Measurements from ENCODE around the gene GCSH.

GCSH gene

GRCh38 chr16:81095953-81096714 lies at the start of gene GCSH:
TSS of gene GCSH (minus strand) at chr16:81096395. CDS start at chr16:81096278, 117 bp downstream.
- no peaks in the 10 kb centered on the region for H3K9me3 Mint-ChIP-seq

GRCh38 chr16:81143921-81144471 lies 47.8 kb upstream of the GCSH start:
- CTCF ChIA-PET: no interaction called here
- Mint-ChIP-seq H3K36me3 (no peaks in the 10 kb centered on the region), H3K9me3 (no peaks in the 10 kb centered on the region), H3K4me3 (no peak overlapping the region), H3K27me3 (peaks cover under 1% of the 10 kb centered on the region), H3K27ac (no peak overlapping the region), H3K4me1 (no peaks in the 10 kb centered on the region)
- no peak for DNase-seq

More at GRCh38 chr16:81095953-81096714, at the start of gene GCSH:
- peaks cover 5% of the 10 kb centered on the region for H3K27me3 Mint-ChIP-seq
- H3K4me1 Mint-ChIP-seq: peaks cover 16% of the 10 kb centered on the region
- H3K36me3 Mint-ChIP-seq: no peaks in the 10 kb centered on the region
- H3K27ac Mint-ChIP-seq: peak within 1 kb of the TSS; percentile 58
- H3K4me3 Mint-ChIP-seq: peak within 1 kb of the TSS; percentile 73
- CTCF ChIA-PET: no interaction called here
- DNase-seq: peak; percentile 99

DNA sequence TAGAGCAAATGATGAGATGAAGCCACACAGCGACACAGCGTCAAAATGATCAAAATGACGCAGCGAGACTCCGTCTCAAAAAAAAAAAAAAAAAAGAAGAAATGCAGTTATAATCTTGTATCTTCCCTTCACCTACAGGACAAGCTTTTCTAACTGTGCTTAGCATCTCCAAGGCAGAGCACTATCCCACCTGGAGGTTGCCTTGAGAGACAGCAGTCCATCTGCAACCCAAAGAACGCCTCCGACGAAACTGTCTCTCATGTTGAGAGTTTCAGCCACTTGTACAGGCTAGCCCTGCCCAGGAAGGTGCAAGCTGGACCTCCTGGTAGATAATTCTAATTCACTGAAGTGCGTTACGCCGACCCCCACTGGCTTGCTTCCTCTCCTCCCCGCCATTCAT lies 46.7 kb upstream of the GCSH start:
- no peak for DNase-seq
- no peaks in the 10 kb centered on the region for H3K36me3 Mint-ChIP-seq
- H3K4me3 Mint-ChIP-seq: no peak overlapping the region
- CTCF ChIA-PET: no interaction called here
- no peaks in the 10 kb centered on the region for H3K27me3 Mint-ChIP-seq
- H3K27ac Mint-ChIP-seq: no peak overlapping the region
- no peaks in the 10 kb centered on the region for H3K9me3 Mint-ChIP-seq
- H3K4me1 Mint-ChIP-seq: no peaks in the 10 kb centered on the region

DNA sequence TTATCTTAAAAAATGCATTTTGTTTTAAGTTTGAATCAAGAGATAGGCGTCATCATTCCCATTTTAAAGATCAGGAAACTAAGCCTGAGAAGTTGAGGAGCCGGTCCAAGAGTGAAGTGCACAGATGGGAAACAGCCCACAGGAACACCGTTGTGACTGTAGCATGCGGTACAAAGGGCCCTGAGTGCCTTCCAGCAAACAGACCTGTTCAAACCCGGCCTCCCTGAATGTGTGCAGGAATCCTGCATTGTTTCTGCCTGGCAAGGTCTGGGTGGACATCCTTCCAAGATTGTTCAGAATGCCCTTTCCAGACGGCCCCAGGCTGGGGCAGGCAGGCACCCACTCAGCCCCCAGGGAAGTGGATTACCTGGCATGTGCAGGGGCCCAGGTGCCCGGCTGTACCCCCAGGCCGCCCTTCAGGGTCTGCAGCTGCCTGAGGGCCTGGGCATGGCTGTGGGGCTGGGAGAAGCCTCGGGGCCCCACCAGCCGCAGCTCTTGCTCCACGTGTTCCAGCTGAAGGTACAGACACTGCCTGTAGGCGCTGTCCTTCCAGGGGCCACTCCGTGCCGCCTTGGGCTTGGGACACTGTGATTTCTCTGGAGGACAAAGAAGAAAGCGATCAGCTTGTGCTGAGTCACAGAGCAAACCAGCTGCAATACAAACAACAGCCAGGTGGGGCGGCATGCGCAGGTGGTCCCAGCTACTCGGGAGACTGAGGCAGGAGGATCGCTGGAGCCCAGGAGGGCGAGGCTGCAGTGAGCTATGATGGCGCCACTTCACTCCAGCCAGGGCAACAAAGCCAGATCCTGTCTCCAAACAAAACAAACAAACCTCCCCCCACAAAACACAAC lies 45.0 kb upstream of the GCSH start:
- Mint-ChIP-seq H3K4me1 (no peaks in the 10 kb centered on the region), H3K27ac (no peak overlapping the region), H3K27me3 (no peaks in the 10 kb centered on the region), H3K4me3 (no peak overlapping the region), H3K9me3 (no peaks in the 10 kb centered on the region), H3K36me3 (no peaks in the 10 kb centered on the region)
- CTCF ChIA-PET: interaction anchor here (0.6 to 1.6 kb wide), 2 partner anchors 105 to 1186 kb away, joined by 3 to 4 read pairs; partner anchors contain the start of gene ATMIN
- no peak for DNase-seq

DNA sequence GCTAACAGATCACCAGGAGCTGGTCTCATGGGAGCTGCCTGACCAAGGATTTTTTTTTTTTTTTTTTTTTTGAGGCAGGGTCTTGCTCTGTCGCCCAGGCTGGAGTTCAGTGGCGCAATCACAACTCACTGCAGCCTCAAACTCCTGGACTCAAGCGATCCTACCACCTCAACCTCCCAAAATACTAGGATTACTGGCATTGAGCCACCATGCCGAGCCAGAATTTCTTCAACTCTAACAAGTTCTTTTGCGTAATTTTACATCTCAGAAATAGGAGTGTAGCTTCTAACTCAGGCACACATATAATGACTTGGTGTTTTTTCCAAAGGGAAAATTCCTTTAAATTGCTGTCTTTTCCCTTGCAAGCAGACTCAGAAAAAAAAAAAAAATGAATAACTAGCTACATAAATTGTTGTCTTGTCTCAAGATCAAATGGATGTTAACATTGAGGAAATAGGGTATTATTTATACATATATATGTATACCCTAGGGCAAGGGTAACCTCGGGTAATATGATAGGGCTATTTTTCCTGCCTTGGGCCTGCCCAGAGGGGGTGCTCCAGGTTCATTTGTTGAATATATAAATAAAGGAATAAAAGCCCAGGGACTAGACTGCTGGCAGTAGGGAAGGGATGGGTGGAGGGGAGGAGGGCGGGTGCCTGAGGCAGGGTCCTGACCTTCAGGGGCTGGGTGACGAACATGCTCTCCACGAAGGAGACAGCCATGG lies 42.8 kb upstream of the GCSH start:
- H3K9me3 Mint-ChIP-seq: no peaks in the 10 kb centered on the region
- no peaks in the 10 kb centered on the region for H3K4me1 Mint-ChIP-seq
- CTCF ChIA-PET: interaction anchor here (0.7 kb wide), 1 partner anchor 208 kb away, joined by 5 read pairs; no protein-coding TSS in a partner anchor
- no peak overlapping the region for H3K27ac Mint-ChIP-seq
- no peak overlapping the region for H3K4me3 Mint-ChIP-seq
- no peaks in the 10 kb centered on the region for H3K27me3 Mint-ChIP-seq
- no peaks in the 10 kb centered on the region for H3K36me3 Mint-ChIP-seq
- no peak for DNase-seq

- CTCF ChIA-PET: no interaction called here
- Mint-ChIP-seq H3K27ac (no peak overlapping the region), H3K27me3 (no peaks in the 10 kb centered on the region), H3K4me1 (no peaks in the 10 kb centered on the region), H3K4me3 (no peak overlapping the region), H3K36me3 (no peaks in the 10 kb centered on the region), H3K9me3 (no peaks in the 10 kb centered on the region)
- no peak for DNase-seq
Observed at GRCh38 chr16:81137754-81138153, 41.6 kb upstream of the GCSH start.

GRCh38 chr16:81136390-81137335 lies 40.5 kb upstream of the GCSH start:
- Mint-ChIP-seq H3K4me3 (no peak overlapping the region), H3K27me3 (no peaks in the 10 kb centered on the region), H3K27ac (peak overlapping the region; percentile 33), H3K36me3 (no peaks in the 10 kb centered on the region), H3K9me3 (no peaks in the 10 kb centered on the region), H3K4me1 (no peaks in the 10 kb centered on the region)
- CTCF ChIA-PET: no interaction called here
- no peak for DNase-seq

GRCh38 chr16:81130126-81130525 lies 33.9 kb upstream of the GCSH start:
- H3K36me3 Mint-ChIP-seq: no peaks in the 10 kb centered on the region
- no peak for DNase-seq
- H3K27ac Mint-ChIP-seq: no peak overlapping the region
- H3K9me3 Mint-ChIP-seq: no peaks in the 10 kb centered on the region
- no peak overlapping the region for H3K4me3 Mint-ChIP-seq
- H3K4me1 Mint-ChIP-seq: no peaks in the 10 kb centered on the region
- no peaks in the 10 kb centered on the region for H3K27me3 Mint-ChIP-seq
- CTCF ChIA-PET: interaction anchor here (0.6 kb wide), 1 partner anchor 93 kb away, joined by 3 read pairs; no protein-coding TSS in a partner anchor

DNA sequence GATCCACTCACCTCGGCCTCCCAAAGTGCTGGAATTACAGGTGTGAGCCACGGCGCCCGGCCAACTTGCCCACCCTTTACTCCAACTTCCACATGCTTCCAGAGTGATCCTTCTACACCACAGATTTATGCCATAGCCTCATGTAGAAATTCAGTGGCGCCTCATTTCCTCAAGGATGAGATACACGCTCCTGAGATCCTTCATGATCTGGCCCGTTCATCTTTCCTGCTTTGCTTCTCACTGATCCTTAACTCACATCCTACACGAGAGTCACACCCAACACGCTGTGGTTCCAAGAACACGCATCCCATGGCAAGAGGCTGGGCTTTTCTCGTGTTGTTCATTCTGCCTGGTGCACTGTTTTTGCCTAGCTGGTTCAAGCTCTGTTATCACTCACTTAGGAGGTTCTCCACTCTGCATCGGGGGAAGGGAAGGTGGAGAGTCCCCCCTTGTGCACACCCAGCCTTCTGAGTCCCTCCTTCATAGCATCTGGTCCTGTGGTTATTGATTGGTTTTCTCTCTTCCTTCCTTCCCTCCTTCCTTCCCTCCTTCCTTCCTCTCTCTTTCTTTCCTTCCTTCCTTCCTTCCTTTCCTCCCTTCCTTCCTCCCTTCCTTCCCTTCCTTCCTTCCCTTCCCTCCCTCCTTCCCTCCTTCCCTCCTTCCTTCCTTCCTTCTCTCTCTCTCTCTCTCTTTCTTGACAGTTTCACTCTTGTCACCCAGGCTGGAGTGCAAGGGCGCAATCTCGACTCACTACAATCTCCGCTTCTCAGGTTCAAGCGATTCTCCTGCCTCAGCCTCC lies 32.7 kb upstream of the GCSH start:
- Mint-ChIP-seq H3K4me3 (no peak overlapping the region), H3K27me3 (no peaks in the 10 kb centered on the region), H3K36me3 (no peaks in the 10 kb centered on the region), H3K9me3 (no peaks in the 10 kb centered on the region), H3K27ac (no peak overlapping the region), H3K4me1 (no peaks in the 10 kb centered on the region)
- no peak for DNase-seq
- CTCF ChIA-PET: no interaction called here

DNA sequence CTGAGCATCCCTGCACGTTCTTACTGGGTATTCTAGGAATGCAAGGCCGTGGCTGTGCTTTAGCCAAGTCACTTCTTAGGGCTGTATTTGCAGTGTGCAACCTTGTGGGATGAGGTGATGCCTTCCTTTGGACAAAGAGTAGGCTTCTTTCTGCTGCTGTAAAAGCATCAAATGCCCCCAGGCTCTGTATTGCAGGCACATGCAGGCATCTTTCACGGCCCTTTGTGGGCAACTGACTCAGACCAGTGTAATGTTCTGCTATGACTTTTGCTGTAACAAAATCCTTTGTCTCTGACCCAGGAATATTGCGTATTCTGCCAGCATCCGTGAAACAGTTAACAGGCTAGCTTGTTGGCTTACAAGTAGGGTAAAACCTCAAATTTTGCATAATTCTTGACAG lies 30.9 kb upstream of the GCSH start:
- Mint-ChIP-seq H3K27me3 (no peaks in the 10 kb centered on the region), H3K4me3 (no peak overlapping the region), H3K36me3 (no peaks in the 10 kb centered on the region), H3K9me3 (no peaks in the 10 kb centered on the region), H3K27ac (no peak overlapping the region), H3K4me1 (no peaks in the 10 kb centered on the region)
- DNase-seq: no peak
- CTCF ChIA-PET: no interaction called here

DNA sequence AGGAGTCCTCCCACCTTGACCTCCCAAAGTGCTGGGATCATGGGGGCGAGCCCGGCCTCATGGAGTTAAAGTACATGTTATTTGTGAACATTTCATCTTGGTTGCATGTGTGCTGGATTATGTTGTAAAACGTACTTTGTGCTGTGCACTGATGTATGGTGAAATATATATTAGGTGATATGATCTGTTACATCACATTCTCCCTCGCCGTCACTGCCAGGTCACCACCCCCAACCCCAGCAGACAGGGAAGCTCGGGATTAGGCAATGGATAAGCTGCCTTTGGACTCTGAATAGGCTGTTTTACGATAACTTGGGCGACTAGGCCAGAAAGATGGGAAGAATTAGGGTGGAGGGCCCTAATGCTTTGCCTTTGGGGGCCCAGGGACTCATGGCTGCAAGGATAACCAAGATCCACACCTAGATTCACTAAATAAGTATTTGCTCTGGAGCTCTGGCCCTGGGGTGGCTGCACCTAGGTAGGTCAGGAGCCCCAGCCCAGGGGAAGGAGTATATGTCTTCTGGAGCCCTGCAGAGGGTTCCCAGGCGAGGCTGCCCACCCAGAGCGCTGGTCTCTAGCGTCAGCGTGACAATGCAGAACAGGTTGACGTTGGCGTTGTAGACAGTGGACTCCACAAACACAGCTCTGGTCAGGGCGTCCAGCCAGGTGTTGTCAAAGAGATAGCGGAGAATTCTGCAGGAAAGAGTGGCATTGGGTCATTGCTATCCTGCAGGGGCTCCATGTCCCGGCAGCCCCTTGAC lies 27.1 kb upstream of the GCSH start:
- no peak overlapping the region for H3K4me3 Mint-ChIP-seq
- CTCF ChIA-PET: no interaction called here

DNA sequence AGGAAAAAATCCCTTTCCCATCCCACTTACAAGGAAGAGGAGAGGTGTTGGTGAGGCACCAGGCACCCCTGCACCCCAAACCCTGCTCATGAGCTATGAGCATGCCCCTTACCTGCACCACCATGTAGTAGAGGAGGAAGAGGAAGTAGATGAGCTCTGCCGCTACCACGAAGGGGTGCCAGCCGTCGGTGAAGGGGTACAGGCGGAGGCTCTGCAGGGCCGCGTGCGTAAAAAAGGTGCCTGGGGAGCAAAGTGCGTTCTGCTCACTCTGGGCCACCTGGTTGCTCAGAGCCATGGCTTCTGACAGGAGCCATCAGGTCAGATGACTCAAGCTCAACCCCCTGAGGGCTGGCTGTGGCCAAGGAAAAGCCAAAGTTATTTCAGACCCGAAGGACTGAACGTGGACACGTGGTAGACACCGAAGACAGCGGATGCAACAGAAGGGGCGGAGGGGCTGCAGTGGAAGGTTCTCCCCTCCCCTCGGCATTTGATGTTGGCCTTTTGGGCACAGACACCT lies 25.3 kb upstream of the GCSH start:
- Mint-ChIP-seq H3K4me3 (no peak overlapping the region), H3K36me3 (no peaks in the 10 kb centered on the region), H3K27me3 (peaks cover 8% of the 10 kb centered on the region), H3K9me3 (no peaks in the 10 kb centered on the region), H3K4me1 (no peaks in the 10 kb centered on the region), H3K27ac (no peak overlapping the region)
- DNase-seq: no peak
- CTCF ChIA-PET: no interaction called here

More for the DNA sequence above, 27.1 kb upstream of the GCSH start:
- H3K4me1 Mint-ChIP-seq: no peaks in the 10 kb centered on the region
- no peaks in the 10 kb centered on the region for H3K36me3 Mint-ChIP-seq
- no peak for DNase-seq
- H3K27me3 Mint-ChIP-seq: peaks cover 8% of the 10 kb centered on the region
- no peak overlapping the region for H3K27ac Mint-ChIP-seq
- H3K9me3 Mint-ChIP-seq: no peaks in the 10 kb centered on the region
